Stimulated activated CD8-positive, alpha-beta memory T cell treated with anti-CD3 and anti-CD28 coated beads, Interleukin-15, amount 100 ng/mL, for 24 hours (primary cell): ENCODE data around the gene PLEKHG4B.
"Not testable (repeated sequence)": the region's sequence is repeated elsewhere in the genome, so short reads cannot be mapped to it uniquely, and the experiment has no call there.

Experiments
- DNase-seq: peaks from one replicate; pipeline ENCODE4 v3.0.0-alpha.2; 2020; ENCODE audit warnings: low read depth

The PLEKHG4B gene

DNA sequence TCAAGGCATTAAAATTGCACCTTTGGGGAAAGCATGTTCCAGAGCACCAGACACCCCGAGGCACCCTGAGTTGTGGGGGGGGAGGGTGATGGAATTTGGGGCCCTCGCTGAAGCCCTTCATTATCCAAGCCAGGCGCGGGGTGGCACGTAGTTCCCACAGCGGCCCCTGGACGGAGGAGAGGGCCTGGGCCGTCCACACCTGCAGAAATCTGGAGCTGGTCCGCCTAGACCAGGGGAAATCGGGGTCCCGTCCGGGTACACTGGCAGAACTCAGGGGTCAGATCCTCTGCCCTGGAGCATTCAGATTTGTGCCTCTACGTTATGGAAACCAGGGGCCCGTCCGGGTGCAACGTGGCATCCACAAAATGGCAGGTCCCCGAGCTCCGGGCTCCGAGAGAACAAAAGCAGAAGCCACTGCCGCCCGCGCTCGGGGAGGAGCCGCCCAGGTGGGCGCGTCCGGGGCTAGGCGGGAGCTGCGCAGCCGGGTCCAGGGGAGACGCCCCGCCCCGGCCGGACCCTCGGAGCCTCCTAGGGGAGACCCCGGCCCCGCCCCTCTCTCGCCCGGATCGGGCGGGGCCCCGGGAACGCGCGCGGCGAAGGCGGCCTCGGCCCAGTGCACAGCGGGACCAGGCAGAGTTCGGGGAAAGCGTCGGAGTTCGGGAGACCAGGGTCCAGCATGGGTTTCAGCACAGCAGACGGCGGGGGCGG lies at the start of gene PLEKHG4B:
Gene PLEKHG4B, plus strand, starts transcription at position 613 of the 708 bp plus-strand sequence. Its CDS starts 64 bp downstream, at position 677.
- no peak for DNase-seq

GRCh38 chr5:42250-42649 lies 49.7 kb upstream of the PLEKHG4B start:
- no peak for DNase-seq

DNA sequence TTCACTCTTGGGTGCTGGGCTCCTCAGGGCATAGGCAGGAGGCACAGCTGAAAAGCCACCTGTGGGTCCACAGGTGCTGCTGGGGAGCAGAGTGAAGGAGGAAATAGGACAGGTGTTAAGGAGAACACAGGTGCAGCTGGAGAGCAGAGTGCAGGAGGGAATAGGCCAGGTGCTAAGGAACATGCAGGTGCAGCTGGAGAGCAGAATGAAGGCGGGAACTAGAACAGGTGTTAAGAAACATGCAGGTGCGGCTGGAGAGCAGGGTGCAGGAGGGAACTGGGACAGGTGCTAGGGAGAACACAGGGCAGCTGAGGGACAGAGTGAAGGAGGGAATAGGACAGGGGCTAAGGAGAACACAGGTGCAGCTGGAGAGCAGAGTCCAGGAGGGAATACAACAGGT lies 43.8 kb upstream of the PLEKHG4B start:
- no peak for DNase-seq

GRCh38 chr5:49530-49929 lies 42.4 kb upstream of the PLEKHG4B start:
- not testable (repeated sequence) for DNase-seq

DNA sequence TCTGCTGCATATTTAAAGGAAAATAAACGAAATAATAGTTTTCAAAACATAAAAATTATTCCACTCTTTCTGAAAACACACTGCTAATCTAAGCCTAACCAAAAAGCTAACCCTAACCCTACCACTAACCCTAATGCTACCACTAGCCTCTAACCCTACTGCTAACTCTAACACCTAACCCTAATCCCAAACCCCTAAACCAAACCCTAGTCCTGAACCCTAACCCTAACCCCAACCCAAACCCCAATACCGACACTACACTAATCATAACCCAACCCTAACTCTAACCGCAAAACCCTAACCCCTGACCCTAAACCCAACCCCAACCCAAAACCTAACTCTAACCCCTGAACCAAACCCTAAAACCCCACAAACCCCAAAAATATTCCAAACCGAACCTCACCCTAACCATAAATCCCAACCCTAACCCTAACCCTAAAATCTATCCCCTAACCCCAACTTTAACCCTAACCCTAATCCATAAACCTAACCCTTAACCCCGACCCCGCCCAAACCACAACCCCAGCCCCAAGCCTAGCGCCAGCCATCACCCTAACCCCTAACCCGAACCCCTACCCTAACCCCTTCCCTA lies 41.9 kb upstream of the PLEKHG4B start:
- DNase-seq: no peak

- DNase-seq: no peak
These were observed 41.1 kb upstream of the PLEKHG4B start for GRCh38 chr5:50724-51499.

DNA sequence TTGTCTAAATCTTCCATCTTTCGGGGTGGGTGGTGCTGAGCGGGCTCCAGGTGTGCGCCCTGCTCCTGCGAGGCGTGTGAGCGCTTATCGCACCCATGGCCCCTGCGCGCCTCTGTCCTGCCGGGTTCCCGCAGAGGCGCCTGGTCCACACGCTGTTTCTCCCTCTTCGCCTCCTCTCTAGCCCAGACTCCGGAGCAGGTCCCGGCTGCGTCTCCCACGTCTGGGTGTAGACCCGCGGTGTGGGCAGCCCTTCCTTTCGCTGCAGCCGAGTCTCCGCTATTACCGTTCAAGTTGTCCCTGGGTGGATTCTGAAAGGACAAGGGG lies 40.5 kb upstream of the PLEKHG4B start:
- DNase-seq: no peak

- no peak for DNase-seq
These were observed 38.4 kb upstream of the PLEKHG4B start for GRCh38 chr5:53381-54174.

GRCh38 chr5:54175-54730 lies 37.7 kb upstream of the PLEKHG4B start:
- no peak for DNase-seq

GRCh38 chr5:54876-55569 lies 36.9 kb upstream of the PLEKHG4B start:
- no peak for DNase-seq

DNA sequence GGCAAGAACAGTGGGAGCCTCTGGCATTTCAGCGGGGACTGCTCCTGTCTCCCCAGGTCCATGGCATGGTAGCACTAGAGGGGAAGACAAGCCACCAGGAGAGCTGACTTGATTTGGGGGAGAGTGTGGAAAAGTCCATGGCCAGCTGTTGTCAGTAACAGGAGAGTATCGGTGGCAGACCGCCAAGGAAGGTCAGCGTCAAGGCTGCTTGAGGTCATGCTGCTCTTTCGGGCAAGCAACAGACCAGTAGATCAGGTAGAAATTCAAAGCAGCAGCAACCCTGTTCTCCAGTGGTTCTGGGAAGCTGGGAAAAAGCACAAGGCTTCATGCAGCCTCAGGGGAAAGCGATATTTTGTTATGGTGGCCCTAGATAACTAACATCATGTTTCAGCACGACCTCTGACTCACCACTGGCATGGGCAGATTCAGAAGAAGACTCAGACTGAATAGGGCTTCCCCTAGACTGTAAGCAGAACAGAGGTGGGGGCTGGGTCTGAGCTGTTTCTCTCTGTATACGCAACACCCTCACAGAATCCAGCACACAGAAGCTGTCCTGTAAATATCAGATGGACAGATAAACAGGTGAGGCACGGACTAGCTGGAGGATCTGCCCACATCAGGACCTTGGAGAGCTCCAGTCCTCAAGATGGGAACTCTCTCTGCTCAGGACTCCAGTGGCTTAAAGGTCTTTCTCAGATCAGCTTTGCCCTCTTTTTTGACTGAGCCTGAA lies 35.2 kb upstream of the PLEKHG4B start:
- no peak for DNase-seq

- DNase-seq: not testable (repeated sequence)
These were observed 31.7 kb upstream of the PLEKHG4B start for GRCh38 chr5:60250-60649.

DNA sequence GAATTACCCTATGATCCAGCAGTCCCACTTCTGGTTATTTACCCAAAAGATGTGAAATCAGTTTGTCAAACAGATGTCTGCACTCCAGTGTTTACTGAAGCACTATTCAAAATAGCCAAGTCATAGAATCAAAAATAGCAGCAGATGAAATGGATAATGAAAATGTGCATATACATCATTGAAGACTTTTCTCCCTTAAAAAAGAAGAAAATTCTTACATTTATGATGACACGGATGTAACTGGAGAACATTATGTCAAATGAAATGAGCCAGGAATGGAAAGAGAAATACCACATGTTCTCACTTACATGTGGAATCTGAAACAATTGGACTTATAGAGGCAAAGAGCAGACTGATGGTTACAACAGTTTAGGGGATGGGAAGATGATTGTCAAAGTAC lies 21.5 kb upstream of the PLEKHG4B start:
- DNase-seq: no peak

- DNase-seq: not testable (repeated sequence)
These were observed 19.4 kb upstream of the PLEKHG4B start for GRCh38 chr5:72316-73180.

GRCh38 chr5:73181-73447 lies 18.9 kb upstream of the PLEKHG4B start:
- DNase-seq: not testable (repeated sequence)

DNA sequence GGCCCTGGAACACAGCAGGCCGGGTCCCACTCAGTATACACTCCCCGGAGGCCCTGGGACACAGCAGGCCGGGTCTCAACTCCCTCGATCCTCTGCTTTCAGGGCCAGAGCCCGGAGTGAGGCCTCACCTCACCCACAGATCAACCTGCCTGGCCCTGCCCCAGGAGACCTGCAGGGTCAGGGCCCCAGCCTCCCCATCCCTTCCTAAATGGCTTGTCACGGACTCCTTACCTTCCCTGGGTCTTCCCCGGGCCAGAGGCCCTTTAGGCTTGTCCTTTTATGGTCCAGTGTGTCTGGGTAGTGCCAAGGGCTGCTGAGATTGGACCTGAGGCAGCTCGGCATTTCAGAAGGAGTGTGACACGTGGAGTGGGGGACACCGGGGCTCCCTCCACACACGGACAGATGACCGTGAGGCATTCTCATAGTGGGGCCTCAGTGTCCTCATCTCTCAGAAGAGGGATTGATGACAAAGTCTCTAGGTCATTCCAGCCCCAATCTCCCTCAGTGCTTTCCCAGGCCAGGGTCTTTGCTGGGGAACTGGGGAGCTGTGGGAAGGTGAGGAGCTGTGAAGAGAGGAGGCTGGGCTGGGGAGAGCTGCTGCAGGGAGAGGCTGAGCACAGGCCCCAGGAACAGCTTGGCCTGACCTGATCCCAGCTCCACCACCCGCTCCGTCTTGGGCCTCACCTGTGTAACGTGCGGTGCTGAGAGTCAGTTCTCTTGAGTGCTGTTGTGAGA lies 18.0 kb upstream of the PLEKHG4B start:
- no peak for DNase-seq

DNA sequence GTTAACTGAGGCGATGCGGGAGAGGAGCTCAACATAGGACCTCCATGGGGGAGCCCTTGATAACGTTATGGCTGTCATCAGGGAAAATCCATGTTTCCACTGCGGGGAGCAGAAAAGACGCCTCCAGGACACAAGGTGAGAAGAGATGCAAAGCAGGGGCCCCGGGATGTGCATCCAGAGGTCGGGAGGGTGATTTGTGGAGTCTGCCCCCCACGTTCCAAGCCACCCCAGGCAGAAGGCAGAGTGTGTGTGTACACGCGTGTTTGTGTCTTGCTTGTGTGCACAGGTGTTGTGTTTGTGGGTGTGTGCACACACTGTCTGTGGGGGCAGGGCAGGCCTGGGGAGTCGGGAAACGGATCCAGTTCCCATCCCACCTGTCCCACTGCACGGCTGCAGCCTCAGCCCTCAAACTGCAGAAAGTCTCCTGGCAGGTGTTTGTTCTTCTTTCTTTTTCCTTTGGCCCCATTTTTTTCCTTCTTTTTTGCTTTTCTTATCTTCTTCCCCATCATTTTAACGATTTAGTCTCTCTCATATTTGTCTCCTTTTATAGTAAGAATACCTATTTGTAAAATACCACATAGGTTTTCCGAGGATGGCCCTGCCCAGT lies 17.4 kb upstream of the PLEKHG4B start:
- no peak for DNase-seq

DNA sequence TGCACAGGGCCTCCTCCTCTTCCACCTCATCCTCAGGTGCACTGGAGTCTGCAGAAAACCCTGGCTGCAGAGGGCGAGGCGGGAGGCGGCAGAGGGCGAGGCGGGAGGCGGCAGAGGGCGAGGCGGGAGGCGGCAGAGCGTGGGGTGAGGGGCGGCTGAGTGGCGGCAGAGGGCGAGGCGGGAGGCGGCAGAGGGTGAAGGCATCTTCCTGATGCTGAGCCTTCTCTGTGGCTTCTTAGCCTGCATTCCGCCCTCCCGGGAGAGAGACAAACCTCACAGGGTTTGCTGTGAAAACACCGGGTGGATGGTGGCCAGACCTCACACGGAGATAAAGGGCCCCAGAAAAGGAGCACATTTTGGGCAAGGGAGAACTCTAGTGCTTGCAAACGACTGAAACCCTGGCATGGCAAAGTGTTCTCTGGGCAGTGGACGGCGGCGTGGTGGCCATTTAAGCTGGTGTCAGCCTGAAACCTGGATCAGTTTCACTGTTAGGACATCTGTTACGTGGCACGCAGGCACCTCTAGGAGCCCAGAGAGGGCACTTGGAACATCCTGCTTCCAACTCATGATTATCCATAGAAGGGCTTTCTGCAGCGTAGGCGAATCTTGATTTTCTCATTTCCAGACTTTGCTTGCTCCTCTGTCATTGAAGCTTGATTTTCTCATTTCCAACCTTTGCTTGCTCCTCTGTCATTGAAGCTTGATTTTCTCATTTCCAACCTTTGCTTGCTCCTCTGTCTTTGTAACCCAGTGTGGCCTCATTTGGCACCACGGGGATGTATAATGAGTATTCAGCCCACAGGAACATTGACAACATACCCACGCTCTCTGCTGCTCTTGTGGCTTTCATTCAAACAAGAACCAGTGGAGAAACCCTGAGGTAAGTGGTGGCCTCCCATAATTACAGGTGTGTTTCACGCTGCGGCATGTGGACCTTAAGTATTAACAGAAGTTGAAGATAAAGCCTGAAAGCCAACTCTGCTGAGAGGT lies 16.3 kb upstream of the PLEKHG4B start:
- DNase-seq: no peak
